ENCODE data around the gene PALD1. TPM values are rescaled to one million over a fixed set of nuclear protein-coding genes. Genes with fewer than 3 reads are reported as not detected.

Gene PALD1
- total RNA-seq, 1 donor from 2014 or later = 9.6 TPM

- Histone ChIP-seq H3K27me3 (no peaks in the 10 kb centered on the region), H3K4me3 (no peak overlapping the region), H3K36me3 (no peaks in the 10 kb centered on the region), H3K79me2 (ENCODE audit: low read depth) (no peaks in the 10 kb centered on the region), H2AFZ (replicated peaks) (no peak overlapping the region), H3F3A (ENCODE audit: low read depth) (no peaks in the 10 kb centered on the region), H3K27ac (no peak overlapping the region), H4K20me1 (ENCODE audit: low read depth) (no peaks in the 10 kb centered on the region), H3K9ac (no peak overlapping the region), H3K4me2 (no peak overlapping the region), H3K9me3 (ENCODE audit: low read depth) (no peaks in the 10 kb centered on the region), H3K4me1 (peaks cover 8% of the 10 kb centered on the region)
- Mint-ChIP-seq H3K4me3 (no peak overlapping the region), H3K27me3 (ENCODE audit: insufficient read depth, low read depth) (peaks cover 6% of the 10 kb centered on the region), H3K27ac (no peak overlapping the region), H3K36me3 (no peaks in the 10 kb centered on the region), H3K9me3 (no peaks in the 10 kb centered on the region), H3K4me1 (peaks cover 21% of the 10 kb centered on the region)
- DNase-seq (ENCODE audit: low spot score) = no peak
- TF ChIP-seq EZH2 (IDR thresholded peaks at IDR 0.05) = no peak
- TF ChIP-seq CTCF (IDR thresholded peaks at IDR 0.05) = no peak
- no peak for TF ChIP-seq EZH2phosphoT487 (IDR thresholded peaks at IDR 0.05)
Observed at GRCh38 chr10:70518695-70519094, 40.1 kb downstream of the PALD1 start.

DNA sequence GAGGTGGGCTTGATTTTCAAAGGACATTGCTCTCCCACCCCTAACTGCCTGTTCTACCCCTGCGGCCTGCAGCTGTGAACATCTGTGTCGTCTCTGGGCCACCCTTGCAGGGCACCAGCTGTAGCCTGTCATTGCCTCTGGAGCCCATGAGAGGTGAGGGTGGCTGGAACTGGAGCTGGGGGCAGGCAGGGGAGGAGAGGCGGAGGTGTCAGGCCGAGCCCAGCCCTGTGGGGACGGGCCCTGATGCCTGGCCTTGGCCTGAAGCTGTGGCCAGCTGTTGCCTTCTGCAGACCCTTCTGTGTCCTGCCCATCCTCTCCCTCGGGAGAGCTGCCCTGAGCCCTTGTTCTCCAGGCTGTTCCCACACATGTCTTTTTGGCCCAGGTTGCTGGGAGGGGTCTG, 44.5 kb downstream of the PALD1 start:
- Histone ChIP-seq H3K4me3 (no peak overlapping the region), H2AFZ (replicated peaks) (no peak overlapping the region), H3K9me3 (ENCODE audit: low read depth) (no peaks in the 10 kb centered on the region), H4K20me1 (ENCODE audit: low read depth) (no peaks in the 10 kb centered on the region), H3F3A (ENCODE audit: low read depth) (no peaks in the 10 kb centered on the region), H3K4me1 (no peaks in the 10 kb centered on the region), H3K9ac (no peak overlapping the region), H3K79me2 (ENCODE audit: low read depth) (no peaks in the 10 kb centered on the region), H3K36me3 (no peaks in the 10 kb centered on the region), H3K27ac (no peak overlapping the region), H3K4me2 (no peak overlapping the region), H3K27me3 (no peaks in the 10 kb centered on the region)
- no peak for DNase-seq (ENCODE audit: low spot score)
- Mint-ChIP-seq H3K4me1 (peaks cover 11% of the 10 kb centered on the region), H3K36me3 (no peaks in the 10 kb centered on the region), H3K9me3 (no peaks in the 10 kb centered on the region), H3K27ac (no peak overlapping the region), H3K27me3 (ENCODE audit: insufficient read depth, low read depth) (peaks cover 2% of the 10 kb centered on the region), H3K4me3 (no peak overlapping the region)
- TF ChIP-seq EZH2 (IDR thresholded peaks at IDR 0.05) (no peak), EZH2phosphoT487 (IDR thresholded peaks at IDR 0.05) (no peak), CTCF (IDR thresholded peaks at IDR 0.05) (no peak)

GRCh38 chr10:70523549-70523948, 45.0 kb downstream of the PALD1 start:
- Mint-ChIP-seq H3K9me3 (no peaks in the 10 kb centered on the region), H3K4me1 (peaks cover 11% of the 10 kb centered on the region), H3K36me3 (no peaks in the 10 kb centered on the region), H3K4me3 (no peak overlapping the region), H3K27me3 (ENCODE audit: insufficient read depth, low read depth) (peaks cover 2% of the 10 kb centered on the region), H3K27ac (no peak overlapping the region)
- no peaks in the 10 kb centered on the region for H3K27me3 ChIP-seq
- H3K4me3 ChIP-seq = no peak overlapping the region
- DNase-seq (ENCODE audit: low spot score) = no peak
- H3F3A ChIP-seq (ENCODE audit: low read depth) = no peaks in the 10 kb centered on the region
- H3K9ac ChIP-seq = no peak overlapping the region
- H3K4me1 ChIP-seq = no peaks in the 10 kb centered on the region
- no peak overlapping the region for H3K4me2 ChIP-seq
- no peaks in the 10 kb centered on the region for H4K20me1 ChIP-seq (ENCODE audit: low read depth)
- H3K27ac ChIP-seq = no peak overlapping the region
- TF ChIP-seq EZH2 (IDR thresholded peaks at IDR 0.05) (no peak), EZH2phosphoT487 (IDR thresholded peaks at IDR 0.05) (no peak), CTCF (IDR thresholded peaks at IDR 0.05) (no peak)
- H2AFZ ChIP-seq (replicated peaks) = no peak overlapping the region
- H3K36me3 ChIP-seq = no peaks in the 10 kb centered on the region
- H3K79me2 ChIP-seq (ENCODE audit: low read depth) = no peaks in the 10 kb centered on the region
- no peaks in the 10 kb centered on the region for H3K9me3 ChIP-seq (ENCODE audit: low read depth)

All from neural progenitor cell (in vitro differentiated cells).